ENCODE measurements around the gene LRRC61. TPM values are rescaled to one million over a fixed set of nuclear protein-coding genes. Genes with fewer than 3 reads are reported as not detected.

The LRRC61 gene
- total RNA-seq, 2 experiments from 2014 or later = 26.1 to 27.1 TPM

DNA sequence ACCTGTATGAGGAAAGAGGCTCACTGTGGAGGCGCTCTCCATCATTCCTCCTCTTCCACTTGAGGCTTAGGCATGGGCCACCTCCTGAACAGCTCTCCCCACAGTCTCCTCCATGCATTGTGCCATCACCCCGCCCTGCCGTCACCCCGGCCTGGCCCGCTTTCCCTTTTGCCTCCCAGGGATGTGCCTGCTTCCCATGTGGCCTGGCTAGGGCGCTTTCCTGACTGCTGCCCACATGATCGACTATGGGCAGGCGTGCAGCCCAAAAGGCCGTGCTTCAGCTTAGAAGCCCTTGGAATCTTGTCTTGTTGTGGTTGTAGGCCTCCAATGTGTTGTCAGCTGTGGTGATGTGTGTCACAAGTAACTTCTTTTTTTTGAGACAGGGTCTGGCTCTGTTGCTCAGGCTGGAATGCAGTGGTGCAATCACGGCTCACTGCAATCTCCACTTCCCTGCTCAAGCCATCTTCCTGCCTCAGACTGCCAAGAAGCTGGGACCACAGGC, 2.0 kb downstream of the LRRC61 start:
- intact Hi-C loops (cut with micrococcal nuclease) = no loop called here
- Mint-ChIP-seq H3K36me3 (peaks cover 44% of the 10 kb centered on the region), H3K4me1 (ENCODE audit: low read depth) (peaks cover 47% of the 10 kb centered on the region), H3K9me3 (no peaks in the 10 kb centered on the region), H3K27me3 (no peaks in the 10 kb centered on the region), H3K27ac (peak overlapping the region; percentile 100), H3K4me3 (peak overlapping the region; percentile 97)
- CTCF ChIA-PET = interaction anchor here (0.9 kb wide), 1 partner anchor 32 kb away, joined by 4 read pairs; no protein-coding TSS in a partner anchor
- no peak for DNase-seq
- POLR2A ChIA-PET = interaction anchor here (0.7 to 1.8 kb wide), 2 partner anchors 45 to 327 kb away, joined by 3 to 5 read pairs; no protein-coding TSS in a partner anchor

DNA sequence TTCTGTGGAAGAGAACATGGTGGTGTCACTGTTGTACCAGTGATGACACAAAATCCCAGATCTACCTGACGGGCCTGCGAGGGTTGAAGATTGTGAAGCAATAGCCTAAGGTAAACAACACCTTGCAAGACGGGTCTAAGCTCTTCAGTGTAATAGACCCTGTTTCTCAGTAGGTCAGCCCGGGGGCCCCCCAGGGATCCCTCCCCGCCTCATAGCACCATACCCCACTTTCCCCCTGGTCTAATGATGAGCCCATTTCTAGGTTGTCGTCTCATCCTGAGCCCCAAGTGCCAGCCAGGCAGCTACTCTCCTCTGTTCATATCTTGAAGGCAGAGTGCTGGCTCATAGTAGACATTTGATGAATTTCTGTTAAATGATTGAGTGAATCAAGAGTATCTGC, 2.7 kb downstream of the LRRC61 start:
- no peaks in the 10 kb centered on the region for H3K9me3 Mint-ChIP-seq
- H3K27me3 Mint-ChIP-seq = no peaks in the 10 kb centered on the region
- H3K27ac Mint-ChIP-seq = no peak overlapping the region
- intact Hi-C loops (cut with micrococcal nuclease) = no loop called here
- H3K4me3 Mint-ChIP-seq = no peak overlapping the region
- CTCF ChIA-PET = interaction anchor here (0.6 to 0.9 kb wide), 3 partner anchors 31 to 552 kb away, joined by 4 read pairs; no protein-coding TSS in a partner anchor
- no peak for DNase-seq
- H3K4me1 Mint-ChIP-seq (ENCODE audit: low read depth) = peaks cover 41% of the 10 kb centered on the region
- POLR2A ChIA-PET = interaction anchor here (1.3 to 1.8 kb wide), 2 partner anchors 43 to 44 kb away, joined by 3 to 5 read pairs; partner anchors contain the start of gene REPIN1
- H3K36me3 Mint-ChIP-seq = peaks cover 44% of the 10 kb centered on the region

DNA sequence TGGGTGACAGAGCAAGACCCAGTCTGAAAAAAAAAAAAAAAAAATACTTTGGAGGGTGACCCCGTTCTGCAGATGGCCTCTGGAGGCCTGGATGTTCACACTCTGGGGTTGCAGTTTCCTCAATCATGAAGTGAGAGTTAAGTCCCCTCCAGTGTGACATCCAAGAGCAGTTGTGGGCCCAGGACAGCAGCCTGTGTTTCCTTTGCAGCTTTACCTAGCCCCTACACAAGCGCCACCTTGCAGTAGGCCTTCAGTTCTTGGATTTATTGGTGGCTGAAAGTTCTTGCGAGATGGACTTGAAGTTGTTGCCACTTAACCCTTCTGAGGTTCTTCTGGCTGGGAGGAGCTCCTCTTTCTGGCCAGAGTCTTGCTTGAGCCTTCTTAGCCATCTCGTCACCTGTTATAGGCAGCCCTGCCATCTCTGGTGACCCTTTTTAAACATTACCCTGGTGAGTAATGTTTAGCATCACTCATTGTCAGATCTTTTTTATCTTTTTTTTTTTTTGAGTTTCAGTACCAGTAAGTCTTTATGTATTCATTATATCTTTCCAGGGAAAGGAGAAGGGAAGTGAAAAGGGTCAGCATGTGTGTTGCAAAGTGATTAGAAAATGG, 3.6 kb downstream of the LRRC61 start:
- Mint-ChIP-seq H3K36me3 (peaks cover 45% of the 10 kb centered on the region), H3K27me3 (no peaks in the 10 kb centered on the region), H3K4me1 (ENCODE audit: low read depth) (peaks cover 34% of the 10 kb centered on the region), H3K4me3 (no peak overlapping the region), H3K9me3 (no peaks in the 10 kb centered on the region), H3K27ac (peak overlapping the region; percentile 14)
- DNase-seq = no peak
- ChIA-PET CTCF (interaction anchor here (0.8 kb wide), 1 partner anchor 553 kb away, joined by 4 read pairs; no protein-coding TSS in a partner anchor), POLR2A (interaction anchor here (1.3 kb wide), 1 partner anchor 42 kb away, joined by 3 read pairs; the partner anchor contains the start of gene REPIN1)
- intact Hi-C loops (cut with micrococcal nuclease) = no loop called here

- Mint-ChIP-seq H3K27me3 (no peaks in the 10 kb centered on the region), H3K4me3 (no peak overlapping the region), H3K27ac (peak overlapping the region; percentile 14), H3K36me3 (peaks cover 45% of the 10 kb centered on the region), H3K9me3 (no peaks in the 10 kb centered on the region), H3K4me1 (ENCODE audit: low read depth) (peaks cover 28% of the 10 kb centered on the region)
- DNase-seq = no peak
- intact Hi-C loops (cut with micrococcal nuclease) = no loop called here
- POLR2A ChIA-PET = interaction anchor here (1.3 kb wide), 1 partner anchor 41 kb away, joined by 3 read pairs; the partner anchor contains the start of gene REPIN1
- CTCF ChIA-PET = no interaction called here
Measured at GRCh38 chr7:150327308-150327707, 4.2 kb downstream of the LRRC61 start.

GRCh38 chr7:150329331-150330120, 6.4 kb downstream of the LRRC61 start:
- Mint-ChIP-seq H3K36me3 (peaks cover 36% of the 10 kb centered on the region), H3K27ac (no peak overlapping the region)
- POLR2A ChIA-PET = interaction anchor here (1.0 kb wide), 1 partner anchor 17 kb away, joined by 3 read pairs; no protein-coding TSS in a partner anchor

DNA sequence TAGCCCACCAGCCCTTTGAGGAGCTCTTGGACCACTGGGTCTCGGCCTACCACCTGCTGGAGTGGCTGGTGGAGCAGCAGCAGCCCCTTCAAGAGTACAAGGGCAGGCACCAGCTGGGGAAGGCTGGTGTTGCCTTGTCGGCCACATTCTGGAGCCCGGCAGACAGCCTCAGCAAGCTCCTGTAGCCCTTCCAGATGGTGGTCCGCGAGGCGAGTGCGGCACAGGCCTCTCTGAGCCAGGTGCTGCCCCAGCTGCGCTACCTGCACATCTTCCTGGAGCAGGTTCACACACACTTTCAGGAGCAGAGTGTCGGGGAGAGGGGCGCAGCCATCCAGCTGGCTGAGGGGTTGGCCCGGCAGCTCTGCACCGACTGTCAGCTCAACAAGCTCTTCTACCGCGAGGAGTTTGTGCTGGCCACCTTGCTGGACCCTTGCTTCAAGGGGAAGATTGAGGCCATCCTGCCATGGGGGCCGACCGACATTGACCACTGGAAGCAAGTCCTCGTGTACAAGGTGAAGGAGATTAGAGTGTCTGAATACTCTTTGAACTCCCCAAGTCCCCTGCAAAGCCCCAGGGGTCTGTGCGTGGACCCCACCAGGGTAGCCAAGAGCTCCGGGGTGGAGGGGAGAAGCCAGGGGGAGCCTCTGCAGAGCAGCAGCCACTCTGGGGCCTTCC, 7.2 kb downstream of the LRRC61 start:
- H3K4me1 Mint-ChIP-seq (ENCODE audit: low read depth) = peaks cover 13% of the 10 kb centered on the region
- POLR2A ChIA-PET = interaction anchor here (1.0 kb wide), 1 partner anchor 16 kb away, joined by 3 read pairs; no protein-coding TSS in a partner anchor
- CTCF ChIA-PET = no interaction called here
- no peak overlapping the region for H3K4me3 Mint-ChIP-seq
- H3K27me3 Mint-ChIP-seq = no peaks in the 10 kb centered on the region
- H3K27ac Mint-ChIP-seq = no peak overlapping the region
- H3K36me3 Mint-ChIP-seq = peaks cover 28% of the 10 kb centered on the region
- intact Hi-C loops (cut with micrococcal nuclease) = no loop called here
- DNase-seq = no peak
- no peaks in the 10 kb centered on the region for H3K9me3 Mint-ChIP-seq

More at GRCh38 chr7:150329331-150330120, 6.4 kb downstream of the LRRC61 start:
- Mint-ChIP-seq H3K9me3 (no peaks in the 10 kb centered on the region), H3K4me3 (no peak overlapping the region), H3K27me3 (no peaks in the 10 kb centered on the region), H3K4me1 (ENCODE audit: low read depth) (peaks cover 21% of the 10 kb centered on the region)
- no peak for DNase-seq
- intact Hi-C loops (cut with micrococcal nuclease) = no loop called here
- CTCF ChIA-PET = no interaction called here

DNA sequence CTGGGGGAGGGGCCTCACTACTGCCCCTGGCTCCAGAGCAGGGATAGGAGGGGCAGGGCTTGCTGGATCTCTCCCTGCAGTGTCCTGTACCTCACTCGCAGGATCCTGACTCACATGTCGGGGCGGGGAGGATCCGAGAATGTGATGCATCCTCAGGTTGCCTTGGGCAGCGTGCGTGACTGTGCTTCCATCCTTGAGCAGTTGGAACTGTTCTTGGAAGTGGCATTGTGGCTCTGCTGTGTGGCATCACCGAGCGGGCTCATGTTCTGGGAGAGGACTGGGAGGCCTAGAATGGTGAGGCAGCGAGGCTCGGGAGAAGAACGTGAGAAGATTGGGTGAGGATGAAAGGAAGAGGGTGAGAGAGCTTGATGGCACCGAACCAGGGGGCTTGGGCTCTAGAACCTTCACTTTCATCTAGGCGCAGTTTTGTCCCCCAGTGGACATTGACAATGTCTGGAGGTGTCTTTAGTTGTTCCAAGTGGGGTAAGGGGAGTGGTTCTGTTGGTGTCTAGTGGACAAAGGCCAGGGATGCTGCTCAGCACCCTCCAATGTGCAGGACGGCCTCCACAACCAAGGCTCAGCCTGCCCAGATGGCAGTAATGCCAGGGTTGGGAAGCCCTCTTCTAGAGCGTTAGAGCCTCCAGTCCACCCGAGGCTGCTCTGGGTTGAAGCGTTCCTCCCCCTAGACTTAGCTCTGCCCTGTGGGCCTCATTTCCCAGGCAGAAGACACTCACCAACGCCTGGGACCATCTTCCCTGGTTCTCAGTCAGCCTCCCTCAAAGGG, 9.9 kb downstream of the LRRC61 start:
- H3K4me1 Mint-ChIP-seq (ENCODE audit: low read depth) = no peaks in the 10 kb centered on the region
- no peaks in the 10 kb centered on the region for H3K9me3 Mint-ChIP-seq
- DNase-seq = no peak
- CTCF ChIA-PET = no interaction called here
- H3K27me3 Mint-ChIP-seq = no peaks in the 10 kb centered on the region
- POLR2A ChIA-PET = no interaction called here
- H3K4me3 Mint-ChIP-seq = no peak overlapping the region
- intact Hi-C loops (cut with micrococcal nuclease) = no loop called here
- peaks cover 16% of the 10 kb centered on the region for H3K36me3 Mint-ChIP-seq
- H3K27ac Mint-ChIP-seq = no peak overlapping the region

DNA sequence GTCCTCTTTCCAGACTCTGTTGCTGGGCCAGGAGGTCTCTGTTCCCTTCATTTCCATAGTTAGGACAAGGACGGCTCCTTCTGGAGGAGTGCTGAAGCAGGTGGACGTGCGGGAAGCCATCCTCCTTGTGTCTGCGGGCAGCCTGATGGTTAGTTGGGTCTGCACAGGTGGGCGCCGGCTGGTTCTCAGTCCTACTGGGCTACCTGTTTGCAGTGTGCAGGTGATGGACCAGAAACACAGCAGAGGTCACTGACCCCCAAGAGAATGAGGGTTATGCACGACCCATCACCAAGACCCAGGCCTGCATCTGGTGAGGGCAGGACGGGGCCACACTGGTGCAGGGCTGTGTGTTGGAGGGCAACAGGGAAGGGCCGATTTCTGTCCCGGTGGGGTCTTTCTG, 10.5 kb downstream of the LRRC61 start:
- ChIA-PET POLR2A (no interaction called here), CTCF (no interaction called here)
- H3K27me3 Mint-ChIP-seq = no peaks in the 10 kb centered on the region
- no peaks in the 10 kb centered on the region for H3K4me1 Mint-ChIP-seq (ENCODE audit: low read depth)
- peaks cover 14% of the 10 kb centered on the region for H3K36me3 Mint-ChIP-seq
- intact Hi-C loops (cut with micrococcal nuclease) = no loop called here
- no peak for DNase-seq
- no peaks in the 10 kb centered on the region for H3K9me3 Mint-ChIP-seq
- H3K4me3 Mint-ChIP-seq = no peak overlapping the region
- no peak overlapping the region for H3K27ac Mint-ChIP-seq

DNA sequence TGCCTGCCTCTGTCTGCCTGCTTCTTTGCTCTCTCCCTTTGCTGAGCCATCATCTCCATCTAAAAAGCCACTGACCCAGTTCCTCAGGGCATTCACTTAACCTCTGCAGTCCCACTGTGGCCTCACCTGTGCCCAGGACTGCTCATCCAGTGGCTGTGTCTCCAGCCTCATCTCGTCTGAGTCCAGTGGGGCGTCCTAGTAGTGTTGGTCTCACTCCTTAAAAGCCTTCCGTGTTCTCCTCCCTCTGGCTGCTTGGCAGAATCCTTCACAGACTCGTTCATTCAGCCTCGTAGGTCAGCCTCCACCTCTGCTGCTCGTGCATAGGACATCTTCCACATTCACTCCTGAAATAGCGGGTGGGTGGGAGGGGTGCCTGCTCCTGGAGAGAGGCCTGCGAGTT, 11.0 kb downstream of the LRRC61 start:
- intact Hi-C loops (cut with micrococcal nuclease) = no loop called here
- Mint-ChIP-seq H3K9me3 (no peaks in the 10 kb centered on the region), H3K27ac (no peak overlapping the region), H3K36me3 (peaks cover 12% of the 10 kb centered on the region), H3K27me3 (no peaks in the 10 kb centered on the region), H3K4me1 (ENCODE audit: low read depth) (no peaks in the 10 kb centered on the region), H3K4me3 (no peak overlapping the region)
- DNase-seq = no peak
- ChIA-PET CTCF (no interaction called here), POLR2A (no interaction called here)

GRCh38 chr7:150335108-150335773, 12.1 kb downstream of the LRRC61 start:
- intact Hi-C loops (cut with micrococcal nuclease) = no loop called here
- ChIA-PET CTCF (interaction anchor here (0.7 kb wide), 1 partner anchor 451 kb away, joined by 3 read pairs; no protein-coding TSS in a partner anchor), POLR2A (no interaction called here)
- Mint-ChIP-seq H3K9me3 (no peaks in the 10 kb centered on the region), H3K36me3 (peaks cover 12% of the 10 kb centered on the region), H3K4me3 (no peak overlapping the region), H3K4me1 (ENCODE audit: low read depth) (peaks cover 2% of the 10 kb centered on the region), H3K27me3 (peaks cover 8% of the 10 kb centered on the region), H3K27ac (no peak overlapping the region)
- no peak for DNase-seq

DNA sequence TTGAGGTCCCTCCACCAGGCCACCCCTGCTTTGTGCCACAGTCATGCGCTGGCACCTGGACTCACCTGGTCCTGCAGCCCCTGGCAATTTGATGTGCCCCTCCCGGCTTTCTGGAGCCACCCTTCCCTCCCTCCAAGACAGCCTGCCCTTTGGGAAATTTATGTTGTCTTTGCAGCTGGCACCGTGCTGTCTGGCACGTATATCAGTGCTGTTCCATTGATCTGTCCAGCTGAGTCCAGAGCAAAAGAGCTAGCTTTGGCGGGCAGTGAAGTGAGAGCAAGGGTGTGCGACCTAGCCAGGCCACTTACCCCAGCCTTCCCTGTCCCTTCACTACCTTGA, 12.6 kb downstream of the LRRC61 start:
- peaks cover 2% of the 10 kb centered on the region for H3K4me1 Mint-ChIP-seq (ENCODE audit: low read depth)
- H3K4me3 Mint-ChIP-seq = no peak overlapping the region
- DNase-seq = no peak
- peaks cover 10% of the 10 kb centered on the region for H3K27me3 Mint-ChIP-seq
- no peaks in the 10 kb centered on the region for H3K9me3 Mint-ChIP-seq
- H3K36me3 Mint-ChIP-seq = peaks cover 12% of the 10 kb centered on the region
- ChIA-PET CTCF (interaction anchor here (0.7 kb wide), 1 partner anchor 452 kb away, joined by 3 read pairs; no protein-coding TSS in a partner anchor), POLR2A (no interaction called here)
- intact Hi-C loops (cut with micrococcal nuclease) = no loop called here
- no peak overlapping the region for H3K27ac Mint-ChIP-seq
